ENCODE measurements around the gene WDFY4. TPM values are rescaled to one million over a fixed set of nuclear protein-coding genes. Genes with fewer than 3 reads are reported as not detected.

Gene WDFY4
- total RNA-seq, 1 experiment from 2014 or later, result not detected

- 0 out of 2 replicates have a peak, but pooled peaks cover 6% of the 10 kb centered on the region for H3K4me1 ChIP-seq (ENCODE audit: insufficient read depth, low read length)
- H2BK120ac ChIP-seq (ENCODE audit: low read depth, low read length, poor library complexity, severe bottlenecking), result no peak overlapping the region
- H4K5ac ChIP-seq (ENCODE audit: insufficient read length, low read depth, low read length), result no peak overlapping the region
- H3K27ac ChIP-seq (ENCODE audit: insufficient read length, low read depth, low read length), result no peak overlapping the region
- no peak overlapping the region for H2BK15ac ChIP-seq (ENCODE audit: low read depth, low read length)
- H3K23ac ChIP-seq (ENCODE audit: insufficient read length, low read depth, low read length), result no peak overlapping the region
- H3T11ph ChIP-seq (ENCODE audit: low read length), result no peak overlapping the region
- no peaks in the 10 kb centered on the region for H3K23me2 ChIP-seq (ENCODE audit: insufficient read length, low read depth, low read length, poor library complexity, severe bottlenecking)
- WGBS (ENCODE audit: extremely low coverage, insufficient read length, low lambda C conversion rate), result no CpG with 5 or more reads among the region's 2 CpGs
- no peak overlapping the region for H3K18ac ChIP-seq (ENCODE audit: insufficient read length, low read depth, low read length)
- no peaks in the 10 kb centered on the region for H3K27me3 ChIP-seq (ENCODE audit: insufficient read depth, low read length)
- Mint-ChIP-seq H3K27ac (no peak overlapping the region), H3K4me1 (peaks cover 17 to 19% of the 10 kb centered on the region in 2 experiments), H3K9me3 (no peaks in the 10 kb centered on the region; a peak in 2 of 5 replicates), H3K36me3 (ENCODE audit: insufficient read depth in 1 of 3, low read depth in 3 of 3) (no peaks in the 10 kb centered on the region; a peak in 2 of 7 replicates), H3K4me3 (no peak overlapping the region), H3K27me3 (ENCODE audit: low read depth) (peaks cover 7% of the 10 kb centered on the region)
- TF ChIP-seq CTCF (conservative IDR thresholded peaks at IDR 0.05), result no peak
- H2AFZ ChIP-seq (ENCODE audit: low read length), result no peak overlapping the region
- H4K20me1 ChIP-seq (ENCODE audit: control insufficient read depth, insufficient read depth, insufficient read length), result no peaks in the 10 kb centered on the region
- no peak overlapping the region for H3K9ac ChIP-seq (ENCODE audit: extremely low read depth, insufficient read length, low read length)
- H3K14ac ChIP-seq (ENCODE audit: insufficient read depth, low read length), result no peak overlapping the region
- no peaks in the 10 kb centered on the region for H3K9me3 ChIP-seq (ENCODE audit: control insufficient read depth, low read depth, low read length)
- no peak overlapping the region for H2BK12ac ChIP-seq (ENCODE audit: insufficient read length, low read depth, low read length)
- H3K79me1 ChIP-seq (ENCODE audit: insufficient read depth, low read depth, low read length, poor library complexity, severe bottlenecking), result no peaks in the 10 kb centered on the region
- H2BK20ac ChIP-seq (ENCODE audit: low read depth, low read length, poor library complexity, severe bottlenecking), result no peak overlapping the region
- DNase-seq, result no peak
- H3K79me2 ChIP-seq (ENCODE audit: insufficient read depth, low read length), result no peaks in the 10 kb centered on the region
- no peak overlapping the region for H4K91ac ChIP-seq (ENCODE audit: insufficient read length, low read depth, low read length)
- H3K4ac ChIP-seq (ENCODE audit: low read depth, low read length), result no peak overlapping the region
- no peak overlapping the region for H3K56ac ChIP-seq (ENCODE audit: insufficient read length, low read depth, low read length)
- no peak overlapping the region for H3K4me2 ChIP-seq (ENCODE audit: insufficient read depth, insufficient read length, low read length)
- H2BK5ac ChIP-seq (ENCODE audit: insufficient read length, low read length), result no peak overlapping the region
- no peak overlapping the region for H4K8ac ChIP-seq (replicated peaks; ENCODE audit: insufficient read length, low read depth, low read length)
- no peak overlapping the region for H2AK5ac ChIP-seq (ENCODE audit: insufficient read length, low read length)
Measured at GRCh38 chr10:48731654-48732053, 47.0 kb downstream of the WDFY4 start.

Measured in H9 (cell line).